Adrenal gland (tissue), 12 donors: ENCODE results near the gene SPIRE1. TPM values are rescaled to one million over a fixed set of nuclear protein-coding genes. Genes with fewer than 3 reads are reported as not detected.
A peak's percentile ranks its signal among the peaks of the same experiment; 100 is the strongest.

Source experiments
- DNase-seq, 7 donors: peaks; one replicate each; pipeline ENCODE4 v3.0.0-alpha.2; 2019 to 2020
- H3K27ac ChIP-seq, 5 donors: fragments of 200-600 bp; sonication (generic) in 4 of 5; 1 replicate in 3 of 5; 2 replicates in 2 of 5; pipeline versions ENCODE4 v1.5.1 to v1.8.0; 2016 to 2020; ENCODE audit warnings: mild to moderate bottlenecking in 1 of 5
- H3K27me3 ChIP-seq: fragments of 200-600 bp; 2 replicates; pipeline ENCODE4 v1.8.0; 2021
- H3K36me3 ChIP-seq, 2 donors: fragments of 200-600 bp; replicated peaks in 1 of 2; 1 replicate in 1 of 2; 2 replicates in 1 of 2; pipeline versions ENCODE4 v1.5.1 to v1.8.0; 2018 to 2022
- H3K4me1 ChIP-seq, 2 donors: fragments of 200-600 bp; replicated peaks in 1 of 2; 1 replicate in 1 of 2; 2 replicates in 1 of 2; pipeline versions ENCODE4 v1.5.1 to v1.8.0; 2018 to 2021
- H3K4me3 ChIP-seq, 4 donors: fragments of 200-600 bp; sonication (generic) in 3 of 4; one replicate each; pipeline ENCODE4 v1.5.1; 2016 to 2018
- H3K9me3 ChIP-seq, 3 donors: fragments of 200-600 bp; sonication (generic) in 1 of 3; replicated peaks in 1 of 3; 1 replicate in 2 of 3; 2 replicates in 1 of 3; pipeline versions ENCODE4 v1.5.1 to v1.8.0; 2016 to 2021
- CTCF ChIP-seq, 6 experiments: fragments of 450-650 bp in 4 of 6; fragments of 200-600 bp in 2 of 6; sonication (generic) in 1 of 6; IDR thresholded peaks; 1 replicate in 5 of 6; 2 replicates in 1 of 6; pipeline versions ENCODE4 v1.5.1 to v1.8.0; 2016 to 2021; ENCODE audit warnings: antibody characterized with exemption in 6 of 6, mild to moderate bottlenecking in 2 of 6, moderate library complexity in 1 of 6
- POLR2A ChIP-seq, 2 donors: fragments of 450-650 bp; IDR thresholded peaks; one replicate each; pipeline ENCODE4 v1.6.1; 2017; ENCODE audit warnings: antibody characterized with exemption in 2 of 2, mild to moderate bottlenecking in 2 of 2, moderate library complexity in 1 of 2
- WGBS, 4 donors: extraction: QIAGEN DNeasy Blood & Tissue Kit in 2 of 4; methylation state at CpG; one replicate each; pipeline versions ENCODE4 v1.1.5 to v1.1.7; 2013 to 2017; 5-methylcytosine and 5-hydroxymethylcytosine counted together
- intact Hi-C, 2 donors: fragments of 100-400 bp; cut with DNase I; formaldehyde crosslinking; loops; one replicate each; pipeline versions ENCODE4 v1.14.1 to v1.15.0; 2022 to 2023
- polyA plus RNA-seq, 3 donors: library from polyadenylated mRNA; stranded (reverse); fragments of 200-250 nt in 2 of 3; fragments of 350-450 nt in 1 of 3; fragmentation: Illumina TruSeq in 1 of 3; extraction: RNeasy Lipid Tissue Mini Kit (QIAGEN cat#74804) in 1 of 3; gene quantifications; one replicate each; pipeline ENCODE4 v1.2.3, GENCODE V29; 2013 to 2014
- total RNA-seq, 9 donors: library from RNA; depleted of rRNA in 4 of 9; stranded (reverse); fragments of >200 nt in 4 of 9; fragments of 120-200 nt in 1 of 9; fragmentation: NEBNext Ultra II Directional in 1 of 9; extraction: Animal tissue kit (Norgen Biotek cat#: 25700) in 1 of 9; gene quantifications; one replicate each; pipeline versions ENCODE4 v1.1.0 to v1.2.4, GENCODE V29; 2013 to 2023
- donor health status: healthy with polysubstance abuse.
- donor health status: Bipolar disorder and iron deficiency.
- donor health status: DM: yes; HTN: yes; CAD: no.
- donor health status: DM: no; HTN: no; CAD: no.
- donor health status: DM: no; HTN: no; CAD: no.
- donor health status: DM: yes; HTN: yes; CAD: no.

The SPIRE1 gene
- total and polyA plus RNA-seq, 12 donors: 11.7 to 74.0 (median 45.6) TPM

DNA sequence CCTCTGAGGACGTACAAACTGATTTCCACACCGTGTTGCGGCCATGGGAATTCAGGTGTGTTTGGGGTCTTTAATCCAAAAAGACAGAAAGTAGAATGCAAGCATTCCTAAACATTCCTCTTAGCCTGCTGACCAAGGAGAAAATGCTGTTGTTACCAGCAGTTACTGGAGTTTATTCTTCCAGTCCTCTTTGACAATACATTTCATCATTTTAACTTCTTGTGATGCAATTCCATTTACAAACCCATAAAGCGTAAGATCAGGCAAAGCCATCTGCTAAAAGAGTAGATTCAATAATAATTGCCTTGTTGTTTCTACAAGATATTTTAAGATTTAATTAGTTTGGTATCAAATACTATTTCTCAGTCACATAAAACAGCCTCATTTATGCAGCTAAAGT is 32.7 kb downstream of the SPIRE1 start:
- H3K4me3 ChIP-seq: no peak overlapping the region
- H3K4me1 ChIP-seq: peaks cover 0 to 17% of the 10 kb centered on the region in 2 donors
- no peaks in the 10 kb centered on the region for H3K27me3 ChIP-seq
- TF ChIP-seq POLR2A (IDR thresholded peaks at IDR 0.05) (no peak), CTCF (IDR thresholded peaks at IDR 0.05) (no peak)
- 85 to 92% (median 90%) methylated on average over 4 of the region's 4 CpGs for WGBS, 4 donors
- DNase-seq: no peak
- H3K36me3 ChIP-seq: no peaks in the 10 kb centered on the region
- H3K27ac ChIP-seq: no peak overlapping the region
- H3K9me3 ChIP-seq: no peaks in the 10 kb centered on the region
- intact Hi-C loops: no loop called here

DNA sequence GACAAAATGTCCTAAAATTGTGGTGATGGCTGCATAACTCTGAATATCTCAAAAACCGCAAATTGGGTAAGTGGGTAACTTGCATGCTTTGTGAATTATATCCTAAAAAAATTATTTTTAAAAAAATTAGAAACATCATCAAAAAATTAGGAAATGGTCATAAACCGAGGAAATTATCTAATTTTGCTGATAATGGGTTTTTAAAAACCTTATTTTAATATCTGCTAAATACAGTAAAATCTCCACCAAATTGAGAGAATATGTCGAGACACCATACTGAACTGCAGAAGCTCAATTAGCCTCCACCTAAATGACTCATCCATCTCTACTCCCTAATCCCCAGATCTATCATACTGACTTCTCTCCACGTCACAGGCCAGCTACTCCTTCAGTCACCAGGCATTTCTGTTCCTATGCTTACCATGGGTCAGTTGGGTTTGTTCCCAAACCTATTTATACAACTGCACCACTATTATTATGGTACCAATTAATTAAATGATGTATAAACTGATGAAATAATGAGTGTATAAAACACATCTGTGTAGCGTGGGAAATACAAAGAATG is 36.1 kb downstream of the SPIRE1 start:
- peak in 1 of 7 donors; percentile 20 for DNase-seq
- no peaks in the 10 kb centered on the region for H3K9me3 ChIP-seq
- intact Hi-C loops: no loop called here
- TF ChIP-seq CTCF (IDR thresholded peaks at IDR 0.05): no peak
- TF ChIP-seq POLR2A (IDR thresholded peaks at IDR 0.05): no peak
- no peak overlapping the region for H3K4me3 ChIP-seq
- 84 to 87% (median 85%) methylated on average over 5 of the region's 5 CpGs for WGBS, 4 donors
- H3K4me1 ChIP-seq: peaks cover 0 to 6% of the 10 kb centered on the region in 2 donors
- no peak overlapping the region for H3K27ac ChIP-seq
- no peaks in the 10 kb centered on the region for H3K27me3 ChIP-seq
- H3K36me3 ChIP-seq: no peaks in the 10 kb centered on the region

- intact Hi-C loops: no loop called here
- TF ChIP-seq POLR2A (IDR thresholded peaks at IDR 0.05) (no peak), CTCF (IDR thresholded peaks at IDR 0.05) (no peak)
- H3K27ac ChIP-seq: peak overlapping the region in 2 of 5 donors; percentile 13 to 48
- H3K27me3 ChIP-seq: no peaks in the 10 kb centered on the region
- no peaks in the 10 kb centered on the region for H3K9me3 ChIP-seq
- no peak for DNase-seq
- H3K4me1 ChIP-seq: peaks cover 0 to 9% of the 10 kb centered on the region in 2 donors
- H3K4me3 ChIP-seq: no peak overlapping the region
- 42 to 53% (median 49%) methylated on average over 2 of the region's 2 CpGs for WGBS, 4 donors
- H3K36me3 ChIP-seq: no peaks in the 10 kb centered on the region
Measured at GRCh38 chr18:12615748-12616147, 42.2 kb downstream of the SPIRE1 start.

GRCh38 chr18:12608301-12608700 is 49.6 kb downstream of the SPIRE1 start:
- Histone ChIP-seq H3K27me3 (no peaks in the 10 kb centered on the region), H3K36me3 (no peaks in the 10 kb centered on the region), H3K4me1 (peaks cover 13 to 31% of the 10 kb centered on the region in 2 donors), H3K27ac (peak overlapping the region in 1 of 5 donors; percentile 5), H3K9me3 (no peaks in the 10 kb centered on the region), H3K4me3 (no peak overlapping the region)
- intact Hi-C loops: no loop called here
- TF ChIP-seq POLR2A (IDR thresholded peaks at IDR 0.05): no peak
- TF ChIP-seq CTCF (IDR thresholded peaks at IDR 0.05): no peak
- WGBS, 4 donors: 59 to 67% (median 63%) methylated on average over 1 of the region's 1 CpG
- no peak for DNase-seq
